Psoas muscle (tissue), 8 donors: ENCODE results near the gene GCLM. TPM values are rescaled to one million over a fixed set of nuclear protein-coding genes. Genes with fewer than 3 reads are reported as not detected.

Experiments
- ATAC-seq, 4 donors: fragments of 200-7000 bp; cut with Tn5 transposase; one replicate each; pipeline ENCODE4 v1.9.1; 2020; ENCODE audit warnings: moderate library complexity in 3 of 4, mild to moderate bottlenecking in 2 of 4
- DNase-seq, 2 donors: peaks; one replicate each; pipeline ENCODE4 v3.0.0-alpha.2; 2020
- H3K27ac ChIP-seq: fragments of 200-600 bp; one replicate; pipeline ENCODE4 v1.8.0; 2022
- H3K27me3 ChIP-seq, 3 donors: fragments of 200-600 bp in 1 of 3; one replicate each; pipeline versions ENCODE4 v1.6.1 to v1.8.0; 2013 to 2022; ENCODE audit warnings: low read length in 2 of 3, mild to moderate bottlenecking in 2 of 3, moderate library complexity in 1 of 3; ENCODE audit not compliant: insufficient read depth in 3 of 3
- H3K36me3 ChIP-seq, 2 donors: fragments of 200-600 bp in 1 of 2; one replicate each; pipeline versions ENCODE4 v1.6.1 to v1.8.0; 2013 to 2022; ENCODE audit warnings: low read depth in 1 of 2, mild to moderate bottlenecking in 1 of 2, moderate library complexity in 1 of 2; ENCODE audit not compliant: insufficient read depth in 1 of 2
- H3K4me1 ChIP-seq: fragments of 200-600 bp; one replicate; pipeline ENCODE4 v1.8.0; 2022
- H3K4me3 ChIP-seq: fragments of 200-600 bp; one replicate; pipeline ENCODE4 v1.8.0; 2022; ENCODE audit warnings: mild to moderate bottlenecking
- H3K9me3 ChIP-seq: fragments of 200-600 bp; one replicate; pipeline ENCODE4 v1.8.0; 2022
- WGBS, 3 donors: extraction: QIAGEN DNeasy Blood & Tissue Kit; methylation state at CpG; one replicate each; pipeline versions ENCODE4 v1.1.6 to v1.1.7; 2013; 5-methylcytosine and 5-hydroxymethylcytosine counted together
- intact Hi-C, 2 donors: fragments of 100-400 bp; cut with DNase I; formaldehyde crosslinking; loops; one replicate each; pipeline versions ENCODE4 v1.11.0 to v1.14.2; 2022
- polyA plus RNA-seq, 3 donors: library from polyadenylated mRNA; stranded (reverse); fragments of 200-250 nt; gene quantifications; one replicate each; pipeline ENCODE4 v1.2.3, GENCODE V29; 2013
- total RNA-seq, 4 donors: library from RNA; stranded (reverse); fragmentation: NEBNext Ultra II Directional in 2 of 4; extraction: Animal tissue kit (Norgen Biotek cat#: 25700) in 2 of 4; gene quantifications; one replicate each; pipeline versions ENCODE4 v1.2.1 to v1.2.4, GENCODE V29; 2021 to 2023
- TF ChIP-seq, protein P1 (sequence below): fragments of 200-600 bp; IDR thresholded peaks from one replicate; pipeline ENCODE4 v1.8.0; 2022; ENCODE audit warnings: antibody characterized with exemption
- donor health status: healthy with polysubstance abuse.
- donor health status: DM: no; HTN: no; CAD: no; lungs with moderate emphysema.
- donor health status: Bipolar disorder and iron deficiency.
- donor health status: healthy.
- donor health status: DM: yes; HTN: yes; CAD: no.
- donor health status: DM: no; HTN: no; CAD: no.
- donor health status: DM: no; HTN: no; CAD: no.
- donor health status: DM: yes; HTN: yes; CAD: no.

The GCLM gene
- total and polyA plus RNA-seq, 7 donors = 22.8 to 63.9 (median 40.2) TPM

- no peaks in the 10 kb centered on the region for H3K9me3 ChIP-seq
- peaks cover 23% of the 10 kb centered on the region for H3K4me1 ChIP-seq
- peaks cover 15 to 63% of the 10 kb centered on the region in 2 donors for H3K36me3 ChIP-seq
- ATAC-seq (peak; percentile 95 to 97 (median 96)), DNase-seq (peak; percentile 90 to 95)
- peak within 1 kb of the TSS; percentile 94 for H3K4me3 ChIP-seq
- H3K27me3 ChIP-seq = no peaks in the 10 kb centered on the region
- WGBS, 3 donors = 0% methylated on average over 49 to 50 of the region's 50 CpGs
- TF ChIP-seq, protein P1, sequence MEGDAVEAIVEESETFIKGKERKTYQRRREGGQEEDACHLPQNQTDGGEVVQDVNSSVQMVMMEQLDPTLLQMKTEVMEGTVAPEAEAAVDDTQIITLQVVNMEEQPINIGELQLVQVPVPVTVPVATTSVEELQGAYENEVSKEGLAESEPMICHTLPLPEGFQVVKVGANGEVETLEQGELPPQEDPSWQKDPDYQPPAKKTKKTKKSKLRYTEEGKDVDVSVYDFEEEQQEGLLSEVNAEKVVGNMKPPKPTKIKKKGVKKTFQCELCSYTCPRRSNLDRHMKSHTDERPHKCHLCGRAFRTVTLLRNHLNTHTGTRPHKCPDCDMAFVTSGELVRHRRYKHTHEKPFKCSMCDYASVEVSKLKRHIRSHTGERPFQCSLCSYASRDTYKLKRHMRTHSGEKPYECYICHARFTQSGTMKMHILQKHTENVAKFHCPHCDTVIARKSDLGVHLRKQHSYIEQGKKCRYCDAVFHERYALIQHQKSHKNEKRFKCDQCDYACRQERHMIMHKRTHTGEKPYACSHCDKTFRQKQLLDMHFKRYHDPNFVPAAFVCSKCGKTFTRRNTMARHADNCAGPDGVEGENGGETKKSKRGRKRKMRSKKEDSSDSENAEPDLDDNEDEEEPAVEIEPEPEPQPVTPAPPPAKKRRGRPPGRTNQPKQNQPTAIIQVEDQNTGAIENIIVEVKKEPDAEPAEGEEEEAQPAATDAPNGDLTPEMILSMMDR = no peak
- peak within 1 kb of the TSS; percentile 94 for H3K27ac ChIP-seq
- intact Hi-C loops = no loop called here
These were observed 30.2 kb downstream of the GCLM start, which contains the start of gene DNTTIP2 for GRCh38 chr1:93878889-93879586. Gene DNTTIP2, minus strand, starts transcription at chr1:93879206. Its CDS starts 58 bp downstream, at chr1:93879148.

DNA sequence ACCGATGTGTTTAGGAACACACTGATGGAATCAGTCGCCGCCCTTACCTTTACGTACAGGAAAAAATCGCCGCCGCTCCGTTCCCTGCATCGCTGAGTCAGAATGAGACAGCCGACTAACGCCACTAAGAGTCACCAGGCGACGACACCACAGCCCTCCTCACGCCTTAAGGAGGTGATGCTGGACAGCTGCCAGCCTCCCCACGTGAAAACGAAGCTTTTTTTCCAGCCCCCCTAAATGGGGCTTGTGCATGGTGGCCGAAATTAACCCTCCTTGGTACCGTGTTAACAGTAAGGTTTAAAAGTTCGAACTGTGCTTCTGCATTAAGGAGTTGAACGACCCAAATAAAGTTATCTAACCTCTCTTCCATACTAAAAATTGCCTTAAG is 30.7 kb downstream of the GCLM start:
- 0 to 1% (median 1%) methylated on average over 20 of the region's 20 CpGs for WGBS, 3 donors
- Histone ChIP-seq H3K9me3 (no peaks in the 10 kb centered on the region), H3K4me1 (peaks cover 23% of the 10 kb centered on the region), H3K4me3 (peak overlapping the region; percentile 94), H3K27me3 (no peaks in the 10 kb centered on the region), H3K36me3 (peaks cover 18 to 68% of the 10 kb centered on the region in 2 donors), H3K27ac (peak overlapping the region; percentile 94)
- TF ChIP-seq, protein P1 = no peak
- ATAC-seq (peak; percentile 73 to 90 (median 84)), DNase-seq (peak; percentile 49 to 82)
- intact Hi-C loops = no loop called here

- Histone ChIP-seq H3K27me3 (no peaks in the 10 kb centered on the region), H3K36me3 (peaks cover 18 to 71% of the 10 kb centered on the region in 2 donors), H3K9me3 (no peaks in the 10 kb centered on the region), H3K27ac (peak overlapping the region; percentile 94), H3K4me1 (peaks cover 23% of the 10 kb centered on the region), H3K4me3 (peak overlapping the region; percentile 94)
- ATAC-seq (no peak), DNase-seq (no peak)
- intact Hi-C loops = no loop called here
- TF ChIP-seq, protein P1 = no peak
- WGBS, 3 donors = 77 to 82% (median 82%) methylated on average over 4 of the region's 4 CpGs
These were observed 31.7 kb downstream of the GCLM start for GRCh38 chr1:93877529-93877928.

GRCh38 chr1:93876244-93876643 is 33.0 kb downstream of the GCLM start:
- H3K27ac ChIP-seq = peak overlapping the region; percentile 10
- peaks cover 23% of the 10 kb centered on the region for H3K4me1 ChIP-seq
- ATAC-seq (no peak), DNase-seq (no peak)
- intact Hi-C loops = no loop called here
- H3K36me3 ChIP-seq = peaks cover 25 to 74% of the 10 kb centered on the region in 2 donors
- H3K9me3 ChIP-seq = no peaks in the 10 kb centered on the region
- no peaks in the 10 kb centered on the region for H3K27me3 ChIP-seq
- peak overlapping the region; percentile 94 for H3K4me3 ChIP-seq
- TF ChIP-seq, protein P1 = no peak
- WGBS, 3 donors = 69 to 91% (median 75%) methylated on average over 1 of the region's 1 CpG
